HG03575 (cell line): ENCODE data around the gene NCMAP.
"Not testable (repeated sequence)": the region's sequence is repeated elsewhere in the genome, so short reads cannot be mapped to it uniquely, and the experiment has no call there.

Experiments
- ATAC-seq: cut with Tn5 transposase; IDR thresholded peaks from one replicate; pipeline ENCODE4 v1.9.1; 2021; ENCODE audit not compliant: unreplicated experiment, insufficient number of reproducible peaks, low FRiP score; ENCODE audit errors: extremely low read depth

Gene NCMAP

DNA sequence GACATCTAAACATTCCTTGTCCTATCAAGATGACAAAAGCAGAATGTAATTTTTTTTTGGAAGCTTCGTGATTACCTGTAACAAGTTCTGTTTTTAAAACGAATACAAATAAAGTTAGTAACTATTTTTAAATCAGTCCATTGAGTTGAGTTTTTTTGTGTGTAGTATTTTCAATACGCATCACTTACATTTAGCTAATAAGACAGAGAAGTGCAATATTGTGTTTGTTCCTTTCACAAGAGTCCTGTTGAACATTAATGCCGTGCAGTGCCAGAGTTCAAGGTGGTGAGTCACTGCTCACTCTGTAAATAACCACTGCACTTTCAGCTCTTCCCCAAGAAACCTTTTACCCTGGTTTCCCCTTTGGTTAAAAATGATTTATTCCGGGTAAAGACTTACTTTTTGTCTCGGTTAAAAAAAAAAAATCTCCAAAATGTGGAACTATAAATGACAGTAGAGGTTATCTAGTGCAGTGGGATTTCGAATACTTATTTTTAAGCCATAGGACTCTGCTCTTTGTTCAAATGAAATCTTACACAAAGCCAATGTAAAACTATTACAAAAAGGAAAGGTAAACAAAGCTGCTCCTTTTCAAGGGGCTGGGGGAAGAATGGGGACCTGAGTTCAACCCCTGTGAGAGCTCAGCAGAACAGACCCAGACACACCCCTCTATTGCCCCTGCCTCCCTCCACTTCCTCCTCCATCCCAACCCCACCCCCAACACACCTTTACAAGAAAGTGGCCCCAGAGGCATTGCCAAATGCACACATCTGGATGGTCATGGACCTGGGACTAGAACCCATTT, 14.8 kb upstream of the NCMAP start:
- ATAC-seq: no peak

- no peak for ATAC-seq
These were observed 14.1 kb upstream of the NCMAP start for GRCh38 chr1:24541711-24542346.

GRCh38 chr1:24544239-24544638, 11.6 kb upstream of the NCMAP start:
- ATAC-seq: no peak

DNA sequence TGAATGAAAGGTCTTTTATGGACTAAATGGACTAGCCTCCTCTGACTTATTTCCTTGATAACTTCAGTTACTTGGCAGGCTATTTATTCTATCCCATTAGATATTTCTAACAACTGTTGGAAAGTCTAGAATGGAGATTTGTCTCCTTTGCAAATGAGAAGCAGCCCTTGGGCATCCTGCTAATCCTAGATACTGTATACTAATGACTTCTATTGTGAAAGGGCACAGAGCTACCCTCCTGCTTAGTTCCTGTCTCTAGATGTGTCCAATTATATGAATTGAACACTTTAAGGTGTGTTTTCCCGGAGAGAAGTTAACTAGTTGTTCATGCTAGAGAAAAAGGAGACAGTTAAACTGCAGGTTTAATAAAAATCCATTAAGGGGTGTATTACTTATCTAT, 10.2 kb upstream of the NCMAP start:
- no peak for ATAC-seq

GRCh38 chr1:24547195-24547594, 8.7 kb upstream of the NCMAP start:
- no peak for ATAC-seq

GRCh38 chr1:24548070-24548469, 7.8 kb upstream of the NCMAP start:
- no peak for ATAC-seq

- not testable (repeated sequence) for ATAC-seq
These were observed 6.7 kb upstream of the NCMAP start for GRCh38 chr1:24549210-24549609.

GRCh38 chr1:24551290-24551959, 4.5 kb upstream of the NCMAP start:
- ATAC-seq: no peak

GRCh38 chr1:24551960-24552571, 3.8 kb upstream of the NCMAP start:
- no peak for ATAC-seq

GRCh38 chr1:24553931-24554330, 2.0 kb upstream of the NCMAP start:
- no peak for ATAC-seq

GRCh38 chr1:24554714-24555113, 1.2 kb upstream of the NCMAP start:
- no peak for ATAC-seq

GRCh38 chr1:24556414-24556795, 518 bp downstream of the NCMAP start:
- ATAC-seq: no peak

- ATAC-seq: no peak
These were observed 1.3 kb downstream of the NCMAP start for GRCh38 chr1:24557220-24557619.

DNA sequence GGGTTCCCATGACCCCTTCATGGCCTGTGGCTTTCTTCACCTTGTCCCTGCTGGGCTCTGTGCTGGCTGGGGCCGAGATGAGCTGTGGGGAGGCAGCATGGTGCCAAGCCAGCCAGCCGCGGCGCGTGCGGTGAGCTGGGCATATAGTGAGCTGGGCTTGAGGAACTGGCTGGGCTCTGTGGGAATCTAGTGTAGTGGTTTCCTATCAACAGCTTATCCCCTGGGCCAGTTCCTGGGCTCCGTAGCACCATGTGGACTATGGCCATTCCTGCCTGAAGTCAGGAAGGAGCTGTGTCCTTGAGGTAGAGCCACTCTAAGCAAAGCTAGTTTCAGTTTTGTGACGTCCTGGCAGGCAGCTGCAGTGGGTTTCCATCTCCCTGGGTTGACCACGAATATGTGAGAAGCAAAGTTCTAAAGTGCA, 1.8 kb downstream of the NCMAP start:
- no peak for ATAC-seq

GRCh38 chr1:24558455-24558854, 2.6 kb downstream of the NCMAP start:
- no peak for ATAC-seq

GRCh38 chr1:24558902-24559791, 3.3 kb downstream of the NCMAP start:
- no peak for ATAC-seq

DNA sequence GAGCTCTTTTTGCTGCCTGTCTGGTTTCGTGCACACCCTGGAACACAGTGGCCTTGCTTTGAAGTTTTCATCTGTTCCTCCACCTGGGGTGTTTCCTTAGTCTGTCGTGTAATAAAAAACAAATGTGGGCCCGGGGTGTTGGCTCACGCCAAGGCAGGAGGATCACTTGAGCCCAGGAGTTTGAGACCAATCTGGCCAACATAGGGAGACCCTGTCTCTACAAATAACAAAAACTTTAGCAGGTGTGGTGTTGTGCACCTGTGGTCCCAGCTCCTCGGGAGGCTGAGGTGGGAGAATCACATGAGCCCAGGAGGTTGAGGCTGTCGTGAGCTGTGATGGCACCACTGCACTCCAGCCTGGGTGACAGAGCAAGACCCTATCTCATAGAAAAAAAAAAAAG, 4.5 kb downstream of the NCMAP start:
- ATAC-seq: no peak

DNA sequence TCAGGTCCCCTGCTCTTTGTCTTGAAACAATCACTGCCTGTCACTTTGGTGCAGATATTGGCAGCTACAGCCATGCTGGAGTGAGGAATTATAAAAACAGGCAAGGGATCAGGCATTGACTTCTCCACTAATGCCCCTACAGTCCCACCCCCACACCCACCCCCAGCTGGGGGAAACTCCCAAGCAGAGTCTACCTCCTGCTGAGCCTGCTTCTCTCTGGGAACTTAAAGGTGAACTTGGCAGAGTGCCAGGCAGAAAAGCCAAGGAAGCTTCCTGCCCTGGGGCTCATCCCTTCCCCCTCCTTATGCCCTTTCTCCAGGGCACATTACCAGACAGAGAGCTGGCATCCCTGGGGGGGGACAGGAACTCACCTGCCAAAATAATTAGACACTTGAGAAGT, 6.7 kb downstream of the NCMAP start:
- no peak for ATAC-seq

DNA sequence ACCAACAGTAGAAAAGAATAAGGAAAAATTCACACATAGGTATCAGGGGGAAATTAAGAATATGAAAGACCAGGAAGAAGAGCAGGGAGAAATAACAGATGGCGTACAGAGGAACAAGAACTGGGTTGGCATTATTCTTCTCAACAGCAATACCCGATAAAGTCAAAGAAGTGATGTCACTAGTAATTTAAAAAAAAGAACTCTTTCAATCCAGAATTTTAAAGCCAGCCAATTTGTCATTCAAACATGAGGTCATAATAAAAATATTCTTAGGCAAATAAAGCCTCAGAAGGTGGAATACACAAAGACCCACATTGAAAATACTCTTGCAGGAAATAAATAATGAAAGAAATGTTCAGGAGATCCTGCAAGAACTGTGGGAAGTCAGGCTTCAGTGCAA, 8.8 kb downstream of the NCMAP start:
- no peak for ATAC-seq
